GM21825 (cell line): ENCODE data around the gene PTCRA.

Experiments
- ATAC-seq: cut with Tn5 transposase; IDR thresholded peaks from one replicate; pipeline ENCODE4 v1.9.1; 2021; ENCODE audit warnings: mild to moderate bottlenecking, moderate library complexity; ENCODE audit not compliant: unreplicated experiment

Gene PTCRA

DNA sequence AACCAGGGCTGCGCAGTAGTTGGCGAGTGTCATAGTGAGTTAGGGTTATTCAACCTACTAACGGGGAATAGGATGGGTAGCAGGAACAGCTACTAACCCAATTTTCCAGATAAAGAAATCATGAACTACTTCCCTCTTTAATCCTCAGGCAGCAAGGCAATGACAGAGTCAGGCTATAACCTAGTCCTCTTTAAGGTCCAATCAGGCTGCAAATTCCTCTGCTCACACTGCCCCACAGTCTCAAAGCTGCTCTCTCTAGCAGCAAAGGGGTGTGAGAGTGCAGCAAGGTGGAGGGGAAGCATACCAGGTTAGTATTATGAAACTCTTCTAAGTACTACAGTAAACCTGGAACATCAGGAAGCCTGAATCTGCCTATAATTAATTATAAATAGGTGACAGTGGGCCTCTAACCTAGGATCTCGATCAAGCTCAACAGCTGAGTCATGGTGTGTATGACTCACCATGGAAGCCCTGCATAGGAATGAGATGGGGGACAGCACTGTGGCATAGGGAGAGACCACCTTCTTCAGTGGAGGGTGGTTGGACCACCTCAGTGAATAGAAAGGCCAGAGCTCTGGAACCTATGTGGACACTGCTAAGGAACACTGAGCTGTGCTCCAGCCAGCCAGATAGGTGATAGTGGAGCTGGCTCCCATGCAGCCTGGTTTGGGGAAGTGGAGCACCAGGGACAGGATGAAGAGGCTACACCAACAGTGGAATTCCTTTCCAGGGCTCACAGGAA lies 55.2 kb downstream of the PTCRA start:
- ATAC-seq: no peak

DNA sequence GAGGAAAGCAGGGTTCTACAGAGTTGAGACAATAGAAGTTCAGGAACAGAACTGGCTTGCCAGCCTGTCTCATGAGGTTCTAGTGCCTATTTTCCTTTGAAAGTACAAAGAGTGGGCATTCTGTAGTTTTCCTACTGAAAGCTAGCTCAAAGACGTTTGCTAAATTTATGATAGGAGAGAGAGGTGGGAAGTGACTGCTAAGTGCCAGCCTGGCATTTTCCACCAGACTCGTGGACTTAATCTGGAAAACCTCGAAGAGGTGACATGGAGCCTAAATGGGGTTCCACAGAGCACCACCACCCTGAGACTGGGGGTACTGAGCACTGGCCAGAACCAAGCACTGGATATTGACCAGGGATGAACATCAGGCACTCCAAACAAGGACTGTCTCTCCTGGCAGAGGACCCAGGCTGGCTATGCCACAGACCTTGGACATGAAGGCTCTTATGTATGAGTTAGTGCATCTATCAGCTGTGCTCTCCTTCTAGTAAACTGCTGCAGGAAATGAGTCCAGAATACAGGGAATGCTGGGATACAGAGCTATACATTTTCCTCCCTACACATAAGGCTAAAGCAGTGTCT lies 56.0 kb downstream of the PTCRA start:
- ATAC-seq: no peak

DNA sequence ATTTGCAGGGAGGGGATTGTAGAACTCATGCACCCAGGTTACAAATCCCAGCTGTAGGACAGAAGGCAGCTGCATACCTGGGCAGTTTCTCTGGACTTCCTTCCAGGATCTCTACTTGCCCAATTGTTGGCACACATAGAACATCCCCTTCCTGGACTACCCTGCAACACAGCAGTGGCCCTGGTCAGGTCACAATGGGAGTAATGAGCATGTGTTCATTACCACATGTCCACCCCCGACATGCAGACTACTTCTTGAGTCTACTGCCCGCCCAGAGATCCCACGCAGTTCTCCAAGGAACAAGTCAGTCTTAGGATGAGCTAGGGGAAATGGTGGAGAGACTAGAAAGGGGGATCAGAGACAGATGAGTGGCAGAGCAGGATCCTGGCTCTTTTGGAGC lies 58.1 kb downstream of the PTCRA start:
- no peak for ATAC-seq

DNA sequence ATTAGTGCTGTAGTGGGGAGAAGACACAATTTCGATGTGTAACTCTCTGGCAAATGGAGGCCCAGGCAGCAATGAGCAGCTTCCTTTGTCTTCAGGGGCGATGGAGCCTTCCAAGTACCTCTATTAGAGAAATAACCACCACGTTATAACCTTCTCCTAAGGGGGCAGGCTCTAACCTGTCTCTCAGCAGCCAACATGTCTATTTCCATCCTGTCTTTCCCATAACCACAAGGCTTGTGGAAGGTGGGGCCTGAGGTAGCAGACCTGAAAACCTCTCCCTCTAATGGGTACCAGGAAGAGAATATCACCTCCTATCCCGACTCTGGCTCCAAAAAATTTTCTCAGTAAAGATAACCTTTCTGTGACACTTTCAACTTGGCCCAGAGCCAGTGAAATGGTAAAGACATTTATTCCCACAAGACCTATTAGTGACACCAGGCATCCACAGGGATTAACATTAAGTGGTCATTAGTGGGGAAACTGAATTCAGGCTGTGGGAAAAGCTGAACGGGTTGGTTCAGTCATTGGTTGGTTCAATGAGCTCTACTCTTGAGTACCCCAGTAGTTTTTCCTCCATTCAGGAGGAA lies 59.2 kb downstream of the PTCRA start:
- ATAC-seq: no peak
